Tongue (tissue), 2 donors: ENCODE data around the gene PLPPR4. TPM values are rescaled to one million over a fixed set of nuclear protein-coding genes. Genes with fewer than 3 reads are reported as not detected.

Experiments
- DNase-seq: peaks from one replicate; pipeline ENCODE4 v3.0.0-alpha.2; 2015
- total RNA-seq: library from RNA; depleted of rRNA; stranded (reverse); fragments of >200 nt; gene quantifications from one replicate; pipeline ENCODE4 v1.2.3, GENCODE V29; 2014

PLPPR4 gene
- total RNA-seq, 1 donor from 2014 or later: 18.3 TPM

DNA sequence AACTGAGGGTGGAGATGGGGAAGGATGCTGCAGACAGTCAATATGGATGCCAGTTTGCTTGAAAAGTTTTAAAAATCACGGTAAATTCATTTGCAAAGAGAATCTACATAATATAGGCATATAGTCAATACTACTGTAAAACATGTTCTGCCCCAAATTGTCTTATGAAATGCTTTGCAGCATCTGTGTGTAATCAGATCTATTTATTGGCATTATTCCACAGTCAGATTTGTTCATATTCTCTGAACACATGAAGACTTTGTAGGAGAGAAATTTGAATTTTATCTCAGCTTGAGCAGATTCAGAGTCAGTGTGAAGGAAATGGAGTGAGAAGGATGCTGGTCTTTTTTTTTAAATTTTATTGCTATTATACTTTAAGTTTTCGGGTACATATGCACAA is 88.5 kb downstream of the PLPPR4 start:
- peak; percentile 28 for DNase-seq

DNA sequence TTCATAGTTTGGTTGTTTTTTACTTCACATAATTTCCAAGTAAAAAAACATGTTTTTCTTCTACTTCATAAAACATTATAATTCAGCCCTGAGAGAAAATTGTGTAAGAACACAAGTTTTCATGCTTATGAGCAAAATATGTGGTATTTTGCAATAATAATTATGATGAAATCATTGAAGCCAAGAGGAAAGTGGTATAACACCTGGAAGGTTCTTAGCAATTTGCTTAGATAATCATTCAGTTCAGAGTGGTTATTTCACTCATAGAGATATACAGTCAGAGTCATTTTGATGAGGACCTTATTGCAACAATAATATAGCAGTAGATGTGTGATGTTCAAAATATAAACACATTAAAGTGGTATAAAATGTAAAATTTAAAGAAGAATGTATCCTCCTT is 94.5 kb downstream of the PLPPR4 start:
- DNase-seq: no peak
